Aorta (tissue), 5 donors: ENCODE data around the gene RGL3. TPM values are rescaled to one million over a fixed set of nuclear protein-coding genes. Genes with fewer than 3 reads are reported as not detected.
"Not testable (repeated sequence)": the region's sequence is repeated elsewhere in the genome, so short reads cannot be mapped to it uniquely, and the experiment has no call there.

Experiments
- ATAC-seq: fragments of 200-7000 bp; cut with Tn5 transposase; one replicate; pipeline ENCODE4 v1.9.1; 2022; ENCODE audit warnings: moderate library complexity; ENCODE audit not compliant: low FRiP score
- DNase-seq, 2 donors: peaks; one replicate each; pipeline ENCODE4 v3.0.0-alpha.2; 2020
- H3K27ac ChIP-seq, 2 donors: one replicate each; pipeline ENCODE4 v1.5.1; 2013; ENCODE audit warnings: low read length in 2 of 2, mild to moderate bottlenecking in 2 of 2, moderate library complexity in 2 of 2, control low read depth in 1 of 2, inconsistent platforms in 1 of 2, low read depth in 1 of 2
- H3K27me3 ChIP-seq, 2 donors: one replicate each; pipeline ENCODE4 v1.6.1; 2013; ENCODE audit warnings: control low read depth in 1 of 2, low read length in 1 of 2, mild to moderate bottlenecking in 1 of 2, moderate library complexity in 1 of 2; ENCODE audit not compliant: insufficient read depth in 2 of 2, control insufficient read depth in 1 of 2
- H3K36me3 ChIP-seq, 2 donors: one replicate each; pipeline ENCODE4 v1.6.1; 2013; ENCODE audit warnings: control low read depth in 1 of 2, low read length in 1 of 2, mild to moderate bottlenecking in 1 of 2; ENCODE audit not compliant: insufficient read depth in 2 of 2, control insufficient read depth in 1 of 2
- H3K4me1 ChIP-seq, 2 donors: one replicate each; pipeline ENCODE4 v1.6.1; 2013; ENCODE audit warnings: low read length in 2 of 2, control low read depth in 1 of 2, mild to moderate bottlenecking in 1 of 2, moderate library complexity in 1 of 2; ENCODE audit not compliant: insufficient read depth in 2 of 2, control insufficient read depth in 1 of 2
- H3K4me3 ChIP-seq, 2 donors: one replicate each; pipeline ENCODE4 v1.5.1; 2013; ENCODE audit warnings: low read length in 2 of 2, control low read depth in 1 of 2, mild to moderate bottlenecking in 1 of 2
- H3K9me3 ChIP-seq: one replicate; pipeline ENCODE4 v1.6.1; 2013; ENCODE audit warnings: mild to moderate bottlenecking, low read length; ENCODE audit not compliant: control insufficient read depth
- WGBS, 2 donors: extraction: QIAGEN DNeasy Blood & Tissue Kit; methylation state at CpG; one replicate each; pipeline ENCODE4 v1.1.7; 2013; 5-methylcytosine and 5-hydroxymethylcytosine counted together
- intact Hi-C, 2 donors: fragments of 100-400 bp; cut with DNase I; formaldehyde crosslinking; loops; one replicate each; pipeline versions ENCODE4 v1.14.2 to v1.15.0; 2022
- polyA plus RNA-seq, 2 donors: library from polyadenylated mRNA; stranded (reverse); fragments of 200-250 nt; gene quantifications; one replicate each; pipeline ENCODE4 v1.2.3, GENCODE V29; 2013
- total RNA-seq, 2 donors: library from RNA; stranded (reverse); fragmentation: NEBNext Ultra II Directional; extraction: Animal tissue kit (Norgen Biotek cat#: 25700); gene quantifications; one replicate each; pipeline ENCODE4 v1.2.1, GENCODE V29; 2021
- donor health status: healthy with polysubstance abuse.
- donor health status: Bipolar disorder and iron deficiency.
- donor health status: DM: no; HTN: no; CAD: no.
- donor health status: DM: no; HTN: no; CAD: no.
- donor health status: DM: yes; HTN: yes; CAD: no.

The RGL3 gene
- total and polyA plus RNA-seq, 4 donors, result 14.5 to 78.5 (median 40.9) TPM

- DNase-seq, result peak; percentile 95 to 96
- Histone ChIP-seq H3K27me3 (no peaks in the 10 kb centered on the region), H3K9me3 (no peaks in the 10 kb centered on the region), H3K27ac (peak overlapping the region in 1 of 2 donors; percentile 65), H3K4me1 (peaks cover 2 to 4% of the 10 kb centered on the region in 2 donors), H3K36me3 (no peaks in the 10 kb centered on the region), H3K4me3 (peak overlapping the region; percentile 24 to 28)
- peak; percentile 91 for ATAC-seq
- intact Hi-C loops, result loop anchor here (5.0 kb wide), 4 partner anchors 36 to 56 kb away; partner anchors contain the start of genes ODAD3 (in 1 of the 2), PRKCSH (in 1 of the 2) and RGL3 (in 1 of the 2)
- 1% methylated on average over 52 to 54 of the region's 54 CpGs for WGBS, 2 donors
Observed at GRCh38 chr19:11380653-11381537, 38.2 kb downstream of the RGL3 start.

GRCh38 chr19:11379857-11380350, 39.2 kb downstream of the RGL3 start:
- intact Hi-C loops, result loop anchor here (5.0 kb wide), 6 partner anchors 37 to 88 kb away; partner anchors contain the start of genes ODAD3 (in 1 of the 2), PRKCSH (in 1 of the 2), RAB3D (in 1 of the 2) and RGL3 (in 1 of the 2)
- 90 to 93% methylated on average over 7 of the region's 7 CpGs for WGBS, 2 donors
- Histone ChIP-seq H3K9me3 (no peaks in the 10 kb centered on the region), H3K36me3 (no peaks in the 10 kb centered on the region), H3K4me1 (peaks cover 2 to 4% of the 10 kb centered on the region in 2 donors), H3K27me3 (no peaks in the 10 kb centered on the region), H3K27ac (no peak overlapping the region), H3K4me3 (no peak overlapping the region)
- DNase-seq (no peak), ATAC-seq (no peak)

- not testable (repeated sequence) for H3K27me3 ChIP-seq, H3K9me3 ChIP-seq, H3K4me3 ChIP-seq, H3K27ac ChIP-seq, H3K36me3 ChIP-seq, H3K4me1 ChIP-seq, DNase-seq, ATAC-seq
- 84 to 85% methylated on average over 14 of the region's 14 CpGs for WGBS, 2 donors
- intact Hi-C loops, result loop anchor here (5.0 kb wide), 2 partner anchors 42 to 87 kb away; partner anchors contain the start of gene RAB3D (in 1 of the 2)
Observed at GRCh38 chr19:11379269-11379845, 39.8 kb downstream of the RGL3 start.

- no peaks in the 10 kb centered on the region for H3K36me3 ChIP-seq
- 19 to 24% methylated on average over 8 of the region's 8 CpGs for WGBS, 2 donors
- peaks cover 2 to 4% of the 10 kb centered on the region in 2 donors for H3K4me1 ChIP-seq
- ATAC-seq, result no peak
- no peaks in the 10 kb centered on the region for H3K27me3 ChIP-seq
- DNase-seq, result peak in 1 of 2 donors; percentile 61
- H3K27ac ChIP-seq, result peak overlapping the region in 1 of 2 donors; percentile 28
- no peaks in the 10 kb centered on the region for H3K9me3 ChIP-seq
- intact Hi-C loops, result loop anchor here (5.0 kb wide), 2 partner anchors 41 to 86 kb away; partner anchors contain the start of gene RAB3D (in 1 of the 2)
- no peak overlapping the region for H3K4me3 ChIP-seq
Observed at GRCh38 chr19:11378319-11379189, 40.6 kb downstream of the RGL3 start.

GRCh38 chr19:11377756-11378155, 41.4 kb downstream of the RGL3 start:
- DNase-seq (no peak), ATAC-seq (no peak)
- Histone ChIP-seq H3K27ac (peak overlapping the region in 1 of 2 donors; percentile 41), H3K4me3 (no peak overlapping the region), H3K36me3 (no peaks in the 10 kb centered on the region), H3K4me1 (peaks cover 2 to 4% of the 10 kb centered on the region in 2 donors), H3K27me3 (no peaks in the 10 kb centered on the region), H3K9me3 (no peaks in the 10 kb centered on the region)
- intact Hi-C loops, result loop anchor here (5.0 kb wide), 2 partner anchors 40 to 85 kb away; partner anchors contain the start of gene RAB3D (in 1 of the 2)
- WGBS, 2 donors, result 94 to 95% methylated on average over 3 of the region's 3 CpGs

GRCh38 chr19:11377237-11377636, 41.9 kb downstream of the RGL3 start:
- Histone ChIP-seq H3K27me3 (no peaks in the 10 kb centered on the region), H3K36me3 (no peaks in the 10 kb centered on the region), H3K9me3 (no peaks in the 10 kb centered on the region), H3K4me1 (peaks cover 2 to 4% of the 10 kb centered on the region in 2 donors), H3K27ac (no peak overlapping the region), H3K4me3 (no peak overlapping the region)
- intact Hi-C loops, result loop anchor here (5.0 kb wide), 2 partner anchors 40 to 85 kb away; partner anchors contain the start of gene RAB3D (in 1 of the 2)
- DNase-seq (peak in 1 of 2 donors; percentile 71), ATAC-seq (no peak)

GRCh38 chr19:11375143-11375948, 43.8 kb downstream of the RGL3 start:
- peak; percentile 8 for ATAC-seq
- H3K36me3 ChIP-seq, result no peaks in the 10 kb centered on the region
- H3K27ac ChIP-seq, result peak overlapping the region; percentile 20 to 72
- H3K4me1 ChIP-seq, result peaks cover 2 to 4% of the 10 kb centered on the region in 2 donors
- DNase-seq, result peak in 1 of 2 donors; percentile 81
- H3K4me3 ChIP-seq, result peak overlapping the region in 1 of 2 donors; percentile 11
- no peaks in the 10 kb centered on the region for H3K9me3 ChIP-seq
- H3K27me3 ChIP-seq, result no peaks in the 10 kb centered on the region
- 4 to 6% methylated on average over 27 of the region's 27 CpGs for WGBS, 2 donors
- intact Hi-C loops, result loop anchor here (5.0 kb wide), 2 partner anchors 38 to 83 kb away; partner anchors contain the start of gene RAB3D (in 1 of the 2)
